Astrocyte (in vitro differentiated cells and primary cell): ENCODE measurements around the gene CD300A. TPM values are rescaled to one million over a fixed set of nuclear protein-coding genes. Genes with fewer than 3 reads are reported as not detected.
A peak's percentile ranks its signal among the peaks of the same experiment; 100 is the strongest.

ENCODE experiments used
- DNase-seq: peaks from one replicate; pipeline ENCODE4 v3.0.0-alpha.2; 2010; ENCODE audit warnings: low read depth
- FAIRE-seq: peaks from 2 replicates; lab custom pipeline; 2011; peaks lifted over from hg19 to GRCh38; lab: Jason Lieb, UNC
- H2AFZ ChIP-seq: 2 replicates; pipeline ENCODE4 v1.6.0; 2012; ENCODE audit warnings: low read depth, low read length, inconsistent platforms
- H3K27ac ChIP-seq: 2 replicates; pipeline ENCODE4 v1.5.1; 2011; ENCODE audit warnings: low read depth, low read length, inconsistent platforms
- H3K27me3 ChIP-seq: 2 replicates; pipeline ENCODE4 v1.6.0; 2011; ENCODE audit warnings: low read length, inconsistent platforms; ENCODE audit not compliant: insufficient read depth
- H3K36me3 ChIP-seq: 2 replicates; pipeline ENCODE4 v1.5.1; 2011; ENCODE audit warnings: low read length, inconsistent platforms; ENCODE audit not compliant: insufficient read depth
- H3K4me1 ChIP-seq: 2 replicates; pipeline ENCODE4 v1.5.1; 2011; ENCODE audit warnings: low read length, inconsistent platforms; ENCODE audit not compliant: insufficient read depth
- H3K4me2 ChIP-seq: 2 replicates; pipeline ENCODE4 v1.6.0; 2012; ENCODE audit warnings: low read length, inconsistent platforms
- H3K4me3 ChIP-seq: 2 replicates; pipeline ENCODE4 v1.5.1; 2011; ENCODE audit warnings: low read depth, mild to moderate bottlenecking, low read length, inconsistent platforms; ENCODE audit not compliant: insufficient read depth
- H3K79me2 ChIP-seq: 2 replicates; pipeline ENCODE4 v1.6.0; 2012; ENCODE audit warnings: mild to moderate bottlenecking, low read length, inconsistent platforms; ENCODE audit not compliant: insufficient read depth
- H3K9ac ChIP-seq: 2 replicates; pipeline ENCODE4 v1.6.0; 2012; ENCODE audit warnings: mild to moderate bottlenecking, low read length, inconsistent platforms
- H3K9me3 ChIP-seq: 2 replicates; pipeline ENCODE4 v1.5.1; 2012; ENCODE audit warnings: low read depth, mild to moderate bottlenecking, low read length, inconsistent platforms; ENCODE audit not compliant: insufficient read depth
- H4K20me1 ChIP-seq: 2 replicates; pipeline ENCODE4 v1.6.0; 2012; ENCODE audit warnings: low read length, inconsistent platforms; ENCODE audit not compliant: insufficient read depth
- H3K27ac Mint-ChIP-seq: one replicate; pipeline ENCODE4 v1.8.0; 2021; ENCODE audit warnings: mild to moderate bottlenecking, mixed read lengths; ENCODE audit not compliant: unreplicated experiment
- H3K27me3 Mint-ChIP-seq: one replicate; pipeline ENCODE4 v1.8.0; 2021; ENCODE audit warnings: low read depth, mixed read lengths; ENCODE audit not compliant: unreplicated experiment
- H3K36me3 Mint-ChIP-seq: one replicate; pipeline ENCODE4 v1.8.0; 2021; ENCODE audit warnings: low read depth, mixed read lengths; ENCODE audit not compliant: unreplicated experiment
- H3K4me1 Mint-ChIP-seq: one replicate; pipeline ENCODE4 v1.8.0; 2021; ENCODE audit warnings: low read depth, mixed read lengths; ENCODE audit not compliant: unreplicated experiment
- H3K4me3 Mint-ChIP-seq: one replicate; pipeline ENCODE4 v1.8.0; 2021; ENCODE audit warnings: mild to moderate bottlenecking, moderate library complexity, mixed read lengths; ENCODE audit not compliant: unreplicated experiment
- H3K9me3 Mint-ChIP-seq: one replicate; pipeline ENCODE4 v1.8.0; 2021; ENCODE audit warnings: mild to moderate bottlenecking, mixed read lengths; ENCODE audit not compliant: unreplicated experiment
- EZH2 ChIP-seq: IDR thresholded peaks from 2 replicates; pipeline ENCODE4 v1.6.1; 2012; ENCODE audit warnings: mild to moderate bottlenecking, low read length, inconsistent platforms; ENCODE audit not compliant: insufficient read depth
- total RNA-seq: library from RNA; stranded (reverse); gene quantifications from 2 replicates; pipeline ENCODE4 v1.2.1, GENCODE V29; 2021
- TF ChIP-seq, protein P1 (sequence below): IDR thresholded peaks from 2 replicates; pipeline ENCODE4 v1.5.1; 2011; ENCODE audit warnings: low read depth, mild to moderate bottlenecking, inconsistent platforms, low read length, moderate library complexity; ENCODE audit not compliant: insufficient read depth

CD300A gene
- total RNA-seq, 1 donor from 2014 or later = not detected

DNA sequence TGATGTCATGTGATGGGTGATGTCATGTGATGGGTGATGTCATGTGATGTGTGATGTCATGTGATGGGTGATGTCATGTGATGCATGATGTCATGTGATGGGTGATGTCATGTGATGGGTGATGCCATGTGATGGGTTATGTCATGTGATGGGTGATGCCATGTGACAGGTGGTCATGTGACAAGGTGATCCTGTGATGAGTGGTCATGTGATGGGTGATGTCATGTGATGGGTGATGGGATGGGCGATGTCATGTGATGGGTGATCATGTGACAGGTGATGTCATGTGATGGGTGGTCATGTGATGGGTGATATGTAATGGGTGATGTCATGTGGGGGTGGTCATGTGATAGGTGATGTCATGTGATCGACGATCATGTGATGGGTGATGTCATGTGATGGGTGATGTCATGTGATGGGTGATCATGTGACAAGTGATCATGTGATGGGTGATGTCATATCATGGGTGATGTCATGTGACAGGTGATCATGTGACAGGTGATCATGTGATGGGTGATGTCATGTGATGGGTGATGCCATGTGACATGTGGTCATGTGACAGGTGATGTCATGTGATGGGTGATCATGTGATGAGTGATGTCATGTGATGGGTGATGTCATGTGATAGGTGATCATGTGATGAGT, 47.7 kb downstream of the CD300A start:
- Mint-ChIP-seq H3K4me1 (peaks cover 6% of the 10 kb centered on the region), H3K9me3 (peaks cover 13% of the 10 kb centered on the region), H3K4me3 (no peak overlapping the region), H3K36me3 (no peaks in the 10 kb centered on the region), H3K27ac (peak overlapping the region; percentile 5), H3K27me3 (peaks cover 25% of the 10 kb centered on the region)
- no peaks in the 10 kb centered on the region for H3K36me3 ChIP-seq
- no peak overlapping the region for H3K4me3 ChIP-seq
- H3K27ac ChIP-seq = no peak overlapping the region
- H3K9me3 ChIP-seq = peaks cover 14% of the 10 kb centered on the region
- H3K79me2 ChIP-seq = no peaks in the 10 kb centered on the region
- FAIRE-seq = no peak
- TF ChIP-seq, protein P1, sequence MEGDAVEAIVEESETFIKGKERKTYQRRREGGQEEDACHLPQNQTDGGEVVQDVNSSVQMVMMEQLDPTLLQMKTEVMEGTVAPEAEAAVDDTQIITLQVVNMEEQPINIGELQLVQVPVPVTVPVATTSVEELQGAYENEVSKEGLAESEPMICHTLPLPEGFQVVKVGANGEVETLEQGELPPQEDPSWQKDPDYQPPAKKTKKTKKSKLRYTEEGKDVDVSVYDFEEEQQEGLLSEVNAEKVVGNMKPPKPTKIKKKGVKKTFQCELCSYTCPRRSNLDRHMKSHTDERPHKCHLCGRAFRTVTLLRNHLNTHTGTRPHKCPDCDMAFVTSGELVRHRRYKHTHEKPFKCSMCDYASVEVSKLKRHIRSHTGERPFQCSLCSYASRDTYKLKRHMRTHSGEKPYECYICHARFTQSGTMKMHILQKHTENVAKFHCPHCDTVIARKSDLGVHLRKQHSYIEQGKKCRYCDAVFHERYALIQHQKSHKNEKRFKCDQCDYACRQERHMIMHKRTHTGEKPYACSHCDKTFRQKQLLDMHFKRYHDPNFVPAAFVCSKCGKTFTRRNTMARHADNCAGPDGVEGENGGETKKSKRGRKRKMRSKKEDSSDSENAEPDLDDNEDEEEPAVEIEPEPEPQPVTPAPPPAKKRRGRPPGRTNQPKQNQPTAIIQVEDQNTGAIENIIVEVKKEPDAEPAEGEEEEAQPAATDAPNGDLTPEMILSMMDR = no peak
- TF ChIP-seq EZH2 = no peak
- peaks cover 8% of the 10 kb centered on the region for H3K4me1 ChIP-seq
- H3K27me3 ChIP-seq = no peaks in the 10 kb centered on the region
- H3K9ac ChIP-seq = no peak overlapping the region
- peak; percentile 69 for DNase-seq
- H4K20me1 ChIP-seq = no peaks in the 10 kb centered on the region
- H2AFZ ChIP-seq = no peak overlapping the region
- H3K4me2 ChIP-seq = no peak overlapping the region

- FAIRE-seq (no peak), DNase-seq (no peak)
- Histone ChIP-seq H4K20me1 (no peaks in the 10 kb centered on the region), H3K4me1 (peaks cover 8% of the 10 kb centered on the region), H3K36me3 (no peaks in the 10 kb centered on the region), H3K9me3 (peaks cover 14% of the 10 kb centered on the region), H3K27me3 (no peaks in the 10 kb centered on the region), H2AFZ (no peak overlapping the region), H3K4me3 (no peak overlapping the region), H3K4me2 (no peak overlapping the region), H3K79me2 (no peaks in the 10 kb centered on the region), H3K27ac (no peak overlapping the region), H3K9ac (no peak overlapping the region)
- peak overlapping the region; percentile 55 for H3K4me3 Mint-ChIP-seq
- peaks cover 25% of the 10 kb centered on the region for H3K27me3 Mint-ChIP-seq
- peaks cover 6% of the 10 kb centered on the region for H3K4me1 Mint-ChIP-seq
- H3K36me3 Mint-ChIP-seq = no peaks in the 10 kb centered on the region
- H3K27ac Mint-ChIP-seq = no peak overlapping the region
- peaks cover 13% of the 10 kb centered on the region for H3K9me3 Mint-ChIP-seq
- TF ChIP-seq, protein P1 = no peak
- TF ChIP-seq EZH2 = no peak
Measured at GRCh38 chr17:74514632-74515334, 48.3 kb downstream of the CD300A start.

- H3K9me3 Mint-ChIP-seq = peaks cover 15% of the 10 kb centered on the region
- H3K27me3 ChIP-seq = no peaks in the 10 kb centered on the region
- H3K9ac ChIP-seq = no peak overlapping the region
- peaks cover 28% of the 10 kb centered on the region for H3K27me3 Mint-ChIP-seq
- H3K9me3 ChIP-seq = peaks cover 14% of the 10 kb centered on the region
- FAIRE-seq (no peak), DNase-seq (no peak)
- H3K4me3 Mint-ChIP-seq = no peak overlapping the region
- H4K20me1 ChIP-seq = no peaks in the 10 kb centered on the region
- H3K36me3 Mint-ChIP-seq = no peaks in the 10 kb centered on the region
- H3K27ac Mint-ChIP-seq = no peak overlapping the region
- no peaks in the 10 kb centered on the region for H3K79me2 ChIP-seq
- H3K4me3 ChIP-seq = no peak overlapping the region
- peaks cover 6% of the 10 kb centered on the region for H3K4me1 Mint-ChIP-seq
- H2AFZ ChIP-seq = no peak overlapping the region
- no peaks in the 10 kb centered on the region for H3K36me3 ChIP-seq
- no peak overlapping the region for H3K27ac ChIP-seq
- TF ChIP-seq EZH2 = no peak
- TF ChIP-seq, protein P1 = no peak
- H3K4me2 ChIP-seq = no peak overlapping the region
- H3K4me1 ChIP-seq = peaks cover 8% of the 10 kb centered on the region
Measured at GRCh38 chr17:74515941-74516340, 49.5 kb downstream of the CD300A start.
